Mucosa of descending colon (tissue), 3 donors: ENCODE measurements around the gene GRIK3. TPM values are rescaled to one million over a fixed set of nuclear protein-coding genes. Genes with fewer than 3 reads are reported as not detected.

ENCODE experiments used
- ATAC-seq: fragments of 200-7000 bp; cut with Tn5 transposase; one replicate; pipeline ENCODE4 v1.9.1; 2020; ENCODE audit warnings: mild to moderate bottlenecking, moderate library complexity
- DNase-seq, 3 donors: peaks; one replicate each; pipeline ENCODE4 v3.0.0-alpha.2; 2020
- H3K36me3 ChIP-seq: fragments of 200-600 bp; one replicate; pipeline ENCODE4 v1.8.0; 2021; ENCODE audit warnings: low read depth, mild to moderate bottlenecking
- H3K4me1 ChIP-seq: fragments of 200-600 bp; one replicate; pipeline ENCODE4 v1.8.0; 2021; ENCODE audit warnings: low read depth, mild to moderate bottlenecking
- H3K4me3 ChIP-seq: fragments of 200-600 bp; one replicate; pipeline ENCODE4 v1.8.0; 2021; ENCODE audit warnings: mild to moderate bottlenecking
- H3K9me3 ChIP-seq: fragments of 200-600 bp; one replicate; pipeline ENCODE4 v1.8.0; 2021; ENCODE audit warnings: mild to moderate bottlenecking
- intact Hi-C, 2 donors: fragments of 100-400 bp; cut with DNase I in 1 of 2; cut with micrococcal nuclease in 1 of 2; formaldehyde crosslinking; loops; one replicate each; pipeline versions ENCODE4 v1.11.0 to v1.11.1; 2022; cut with DNase I, micrococcal nuclease
- total RNA-seq, 3 donors: library from RNA; stranded (reverse); fragmentation: NEBNext Ultra II Directional in 2 of 3; extraction: Animal tissue kit (Norgen Biotek cat#: 25700) in 2 of 3; gene quantifications; one replicate each; pipeline versions ENCODE4 v1.2.1 to v1.2.4, GENCODE V29; 2021 to 2023
- TF ChIP-seq, protein P1 (sequence below): fragments of 200-600 bp; IDR thresholded peaks from one replicate; pipeline ENCODE4 v1.8.0; 2022; ENCODE audit warnings: antibody characterized with exemption, mild to moderate bottlenecking
- donor health status: DM: no; HTN: no; CAD: no; lungs with moderate emphysema.
- donor health status: DM: no; HTN: no; CAD: no.
- donor health status: DM: no; HTN: yes; CAD: no.

The GRIK3 gene
- total RNA-seq, 3 donors from 2014 or later, result 0.41 to 13.6 (median 1.5) TPM

DNA sequence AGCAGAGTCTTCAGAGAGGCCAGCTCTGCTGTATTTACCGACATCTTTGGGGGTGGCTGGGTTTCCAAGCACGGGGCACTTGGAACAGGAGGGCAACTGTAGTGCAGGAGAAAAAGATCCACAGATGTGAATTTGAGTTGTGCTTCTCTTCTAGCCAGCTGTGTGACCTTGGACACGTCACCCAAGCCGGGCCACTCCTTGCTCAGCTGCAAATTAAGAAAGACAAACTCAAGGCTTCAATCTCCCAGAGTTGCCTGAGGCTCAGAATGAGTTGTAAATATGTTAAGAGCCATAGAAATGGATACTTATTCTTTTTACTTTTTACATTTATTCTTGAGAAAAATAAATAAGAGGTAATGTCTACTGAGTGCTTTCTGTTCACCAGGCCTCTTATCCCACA, 24.3 kb downstream of the GRIK3 start:
- ATAC-seq (no peak), DNase-seq (no peak)
- Histone ChIP-seq H3K36me3 (no peaks in the 10 kb centered on the region), H3K4me1 (no peaks in the 10 kb centered on the region), H3K9me3 (no peaks in the 10 kb centered on the region), H3K4me3 (no peak overlapping the region)
- intact Hi-C loops, result no loop called here
- TF ChIP-seq, protein P1, sequence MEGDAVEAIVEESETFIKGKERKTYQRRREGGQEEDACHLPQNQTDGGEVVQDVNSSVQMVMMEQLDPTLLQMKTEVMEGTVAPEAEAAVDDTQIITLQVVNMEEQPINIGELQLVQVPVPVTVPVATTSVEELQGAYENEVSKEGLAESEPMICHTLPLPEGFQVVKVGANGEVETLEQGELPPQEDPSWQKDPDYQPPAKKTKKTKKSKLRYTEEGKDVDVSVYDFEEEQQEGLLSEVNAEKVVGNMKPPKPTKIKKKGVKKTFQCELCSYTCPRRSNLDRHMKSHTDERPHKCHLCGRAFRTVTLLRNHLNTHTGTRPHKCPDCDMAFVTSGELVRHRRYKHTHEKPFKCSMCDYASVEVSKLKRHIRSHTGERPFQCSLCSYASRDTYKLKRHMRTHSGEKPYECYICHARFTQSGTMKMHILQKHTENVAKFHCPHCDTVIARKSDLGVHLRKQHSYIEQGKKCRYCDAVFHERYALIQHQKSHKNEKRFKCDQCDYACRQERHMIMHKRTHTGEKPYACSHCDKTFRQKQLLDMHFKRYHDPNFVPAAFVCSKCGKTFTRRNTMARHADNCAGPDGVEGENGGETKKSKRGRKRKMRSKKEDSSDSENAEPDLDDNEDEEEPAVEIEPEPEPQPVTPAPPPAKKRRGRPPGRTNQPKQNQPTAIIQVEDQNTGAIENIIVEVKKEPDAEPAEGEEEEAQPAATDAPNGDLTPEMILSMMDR, result no peak

DNA sequence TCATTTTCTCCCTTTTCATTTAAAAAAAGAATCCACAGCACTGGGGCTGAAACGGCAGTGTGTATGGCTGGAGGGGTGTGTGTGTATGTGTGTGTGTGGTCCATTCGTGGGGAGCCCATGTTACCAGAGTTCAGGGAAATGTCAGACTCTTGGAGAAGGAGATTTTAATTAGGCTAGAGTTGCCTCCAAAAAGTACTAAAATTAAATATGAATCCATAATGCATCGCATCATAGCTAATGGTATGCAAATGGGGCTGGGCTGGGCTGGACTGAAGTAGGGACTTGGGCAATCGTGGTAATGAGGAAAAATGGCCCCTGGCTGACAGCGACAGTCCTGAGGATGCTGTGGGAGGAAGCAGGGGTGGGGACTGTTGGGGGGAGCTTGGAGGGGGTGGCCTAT, 24.8 kb downstream of the GRIK3 start:
- DNase-seq, result no peak
- Histone ChIP-seq H3K4me1 (no peaks in the 10 kb centered on the region), H3K36me3 (no peaks in the 10 kb centered on the region), H3K9me3 (no peaks in the 10 kb centered on the region), H3K4me3 (no peak overlapping the region)
- no peak for ATAC-seq
- intact Hi-C loops, result no loop called here
- TF ChIP-seq, protein P1, result no peak

DNA sequence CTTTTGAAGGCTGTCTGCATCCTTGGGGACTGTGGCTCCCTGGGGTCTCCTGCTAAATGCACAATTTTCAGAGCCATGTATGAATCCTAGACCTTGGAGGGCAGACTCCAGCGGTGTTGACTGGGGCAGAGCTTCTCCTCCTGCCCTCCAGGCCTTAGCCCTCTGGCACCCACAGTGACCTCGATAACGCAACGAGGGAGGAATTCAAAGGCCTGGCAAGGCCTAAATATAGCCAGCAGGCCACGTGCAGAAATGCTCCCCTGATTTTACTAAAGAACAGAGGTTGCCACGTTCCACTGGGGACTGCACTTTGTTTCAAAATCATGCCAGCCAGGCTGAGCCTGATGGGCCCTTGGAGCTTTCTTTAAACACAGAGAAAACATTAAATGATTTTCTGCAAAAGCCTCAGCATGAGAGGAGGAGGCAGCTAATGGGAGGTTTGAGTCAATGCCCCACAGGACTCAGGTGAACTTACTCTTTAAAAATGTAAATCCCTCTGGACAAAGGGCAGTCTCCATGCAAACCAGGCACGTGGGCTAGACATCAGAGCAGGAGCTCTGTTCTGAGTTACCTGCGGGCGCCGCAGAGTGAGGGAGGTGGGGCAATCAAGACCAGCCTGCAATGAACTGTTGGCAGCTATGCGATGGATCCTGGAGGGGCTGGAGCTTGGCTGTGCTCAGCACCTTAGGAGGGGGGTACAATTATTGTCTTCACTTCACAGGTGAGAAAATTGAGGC, 28.0 kb downstream of the GRIK3 start:
- no peak overlapping the region for H3K4me3 ChIP-seq
- H3K9me3 ChIP-seq, result no peaks in the 10 kb centered on the region
- TF ChIP-seq, protein P1, result no peak
- intact Hi-C loops, result no loop called here
- H3K4me1 ChIP-seq, result no peaks in the 10 kb centered on the region
- DNase-seq (no peak), ATAC-seq (no peak)
- no peaks in the 10 kb centered on the region for H3K36me3 ChIP-seq

DNA sequence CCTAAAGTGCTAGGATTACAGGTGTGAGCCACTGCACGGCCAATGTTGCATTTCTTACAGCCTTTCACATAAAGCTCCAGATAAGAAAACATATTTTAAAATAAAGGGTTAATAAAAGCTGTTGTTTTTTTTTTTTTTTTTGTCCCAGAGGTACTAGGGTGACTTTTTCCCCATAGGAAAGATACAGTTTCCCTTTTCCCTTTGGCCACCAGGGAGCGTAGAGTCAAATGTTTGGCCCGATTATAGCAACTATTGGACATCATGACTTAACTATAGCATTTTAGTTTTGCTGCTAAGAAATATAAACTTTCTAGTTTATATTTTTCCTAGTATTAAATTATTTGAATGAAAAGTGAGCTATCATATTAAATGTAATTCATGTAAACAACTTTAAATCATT, 31.4 kb downstream of the GRIK3 start:
- Histone ChIP-seq H3K9me3 (no peaks in the 10 kb centered on the region), H3K4me3 (no peak overlapping the region), H3K4me1 (no peaks in the 10 kb centered on the region), H3K36me3 (no peaks in the 10 kb centered on the region)
- intact Hi-C loops, result no loop called here
- DNase-seq (no peak), ATAC-seq (no peak)
- TF ChIP-seq, protein P1, result no peak

DNA sequence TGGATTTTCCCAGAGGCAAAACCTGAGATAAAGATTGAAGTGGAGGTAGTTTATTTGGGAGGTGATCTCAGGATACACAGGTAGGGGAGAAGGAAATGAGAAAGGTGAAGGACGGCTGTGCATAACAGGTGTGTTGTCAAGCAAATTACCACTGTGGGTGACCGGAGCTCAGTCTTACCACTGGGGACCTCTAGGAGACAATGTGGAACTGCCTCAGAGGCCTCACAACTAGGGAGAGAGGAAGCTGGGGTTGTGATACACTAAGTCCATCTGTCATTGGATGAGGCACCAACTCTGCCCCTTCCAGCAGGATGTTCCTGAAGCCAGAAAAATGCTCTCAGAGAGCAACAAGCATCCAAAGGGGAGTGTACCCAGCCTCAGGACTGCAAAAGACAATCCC, 32.6 kb downstream of the GRIK3 start:
- intact Hi-C loops, result no loop called here
- ATAC-seq, result no peak

More for the DNA sequence above, 32.6 kb downstream of the GRIK3 start:
- Histone ChIP-seq H3K4me3 (no peak overlapping the region), H3K36me3 (no peaks in the 10 kb centered on the region), H3K4me1 (no peaks in the 10 kb centered on the region), H3K9me3 (no peaks in the 10 kb centered on the region)
- no peak for DNase-seq
- TF ChIP-seq, protein P1, result no peak
